ENCODE results near the gene ANAPC4.

Gene ANAPC4

GRCh38 chr4:25439918-25440477, 62.9 kb downstream of the ANAPC4 start:
- H2AFZ ChIP-seq (ENCODE audit: low read length): no peak overlapping the region
- peak; percentile 62 for TF ChIP-seq CTCF (IDR thresholded peaks at IDR 0.05; ENCODE audit: low read length)
- no peak for TF ChIP-seq EZH2 (IDR thresholded peaks at IDR 0.05; ENCODE audit: borderline replicate concordance, low read length)
- H3K79me2 ChIP-seq (ENCODE audit: insufficient read depth, low read length): no peaks in the 10 kb centered on the region
- no peaks in the 10 kb centered on the region for H3K27me3 ChIP-seq (ENCODE audit: insufficient read depth, low read length)
- H3K27ac ChIP-seq (ENCODE audit: low read depth, low read length, poor library complexity, severe bottlenecking): no peak overlapping the region
- H3K4me1 ChIP-seq (ENCODE audit: insufficient read depth, low read length, severe bottlenecking): no peaks in the 10 kb centered on the region
- H3K4me3 ChIP-seq (ENCODE audit: low read depth, low read length, poor library complexity, severe bottlenecking): no peak overlapping the region
- H3K4me2 ChIP-seq (ENCODE audit: low read length): no peak overlapping the region
- no peaks in the 10 kb centered on the region for H4K20me1 ChIP-seq (ENCODE audit: insufficient read depth, low read length)
- H3K9me3 ChIP-seq (ENCODE audit: low read length): no peaks in the 10 kb centered on the region
- no peaks in the 10 kb centered on the region for H3K36me3 ChIP-seq (ENCODE audit: insufficient read depth, low read length)
- no peaks in the 10 kb centered on the region for H3F3A ChIP-seq (ENCODE audit: insufficient read depth, low read length)
- H3K9ac ChIP-seq (ENCODE audit: low read length): no peak overlapping the region
- no peaks in the 10 kb centered on the region for H3K9me2 ChIP-seq (ENCODE audit: low read depth, low read length)

GRCh38 chr4:25440478-25441030, 63.5 kb downstream of the ANAPC4 start:
- no peak overlapping the region for H3K9ac ChIP-seq (ENCODE audit: low read length)
- no peak overlapping the region for H2AFZ ChIP-seq (ENCODE audit: low read length)
- no peaks in the 10 kb centered on the region for H3F3A ChIP-seq (ENCODE audit: insufficient read depth, low read length)
- TF ChIP-seq CTCF (IDR thresholded peaks at IDR 0.05; ENCODE audit: low read length) (no peak), EZH2 (IDR thresholded peaks at IDR 0.05; ENCODE audit: borderline replicate concordance, low read length) (no peak)
- H3K9me2 ChIP-seq (ENCODE audit: low read depth, low read length): no peaks in the 10 kb centered on the region
- no peaks in the 10 kb centered on the region for H3K27me3 ChIP-seq (ENCODE audit: insufficient read depth, low read length)
- H3K4me1 ChIP-seq (ENCODE audit: insufficient read depth, low read length, severe bottlenecking): no peaks in the 10 kb centered on the region
- no peak overlapping the region for H3K4me3 ChIP-seq (ENCODE audit: low read depth, low read length, poor library complexity, severe bottlenecking)
- no peaks in the 10 kb centered on the region for H3K79me2 ChIP-seq (ENCODE audit: insufficient read depth, low read length)
- no peak overlapping the region for H3K4me2 ChIP-seq (ENCODE audit: low read length)
- no peaks in the 10 kb centered on the region for H4K20me1 ChIP-seq (ENCODE audit: insufficient read depth, low read length)
- no peaks in the 10 kb centered on the region for H3K36me3 ChIP-seq (ENCODE audit: insufficient read depth, low read length)
- no peaks in the 10 kb centered on the region for H3K9me3 ChIP-seq (ENCODE audit: low read length)
- no peak overlapping the region for H3K27ac ChIP-seq (ENCODE audit: low read depth, low read length, poor library complexity, severe bottlenecking)

- Histone ChIP-seq H3K27ac (ENCODE audit: low read depth, low read length, poor library complexity, severe bottlenecking) (no peak overlapping the region), H3F3A (ENCODE audit: insufficient read depth, low read length) (no peaks in the 10 kb centered on the region), H4K20me1 (ENCODE audit: insufficient read depth, low read length) (no peaks in the 10 kb centered on the region), H3K4me1 (ENCODE audit: insufficient read depth, low read length, severe bottlenecking) (no peaks in the 10 kb centered on the region), H2AFZ (ENCODE audit: low read length) (no peak overlapping the region), H3K4me2 (ENCODE audit: low read length) (no peak overlapping the region), H3K9me2 (ENCODE audit: low read depth, low read length) (no peaks in the 10 kb centered on the region), H3K9ac (ENCODE audit: low read length) (no peak overlapping the region), H3K79me2 (ENCODE audit: insufficient read depth, low read length) (no peaks in the 10 kb centered on the region), H3K27me3 (ENCODE audit: insufficient read depth, low read length) (no peaks in the 10 kb centered on the region), H3K4me3 (ENCODE audit: low read depth, low read length, poor library complexity, severe bottlenecking) (no peak overlapping the region), H3K36me3 (ENCODE audit: insufficient read depth, low read length) (no peaks in the 10 kb centered on the region), H3K9me3 (ENCODE audit: low read length) (no peaks in the 10 kb centered on the region)
- TF ChIP-seq EZH2 (IDR thresholded peaks at IDR 0.05; ENCODE audit: borderline replicate concordance, low read length): no peak
- peak; percentile 52 for TF ChIP-seq CTCF (IDR thresholded peaks at IDR 0.05; ENCODE audit: low read length)
These were observed 64.6 kb downstream of the ANAPC4 start for GRCh38 chr4:25441519-25442117.

Measured in OCI-LY1 (cell line).